IMR-90 (cell line): ENCODE data around the gene NHSL2.

Experiments
- CEBPB ChIP-seq: IDR thresholded peaks from 2 replicates; pipeline ENCODE4 v1.6.1; 2012; ENCODE audit warnings: low read depth, low read length, improper control_type of control experiment
- MAZ ChIP-seq: IDR thresholded peaks from 2 replicates; pipeline ENCODE4 v1.6.1; 2012; ENCODE audit warnings: low read depth, mild to moderate bottlenecking, low read length, improper control_type of control experiment, moderate library complexity, borderline replicate concordance
- MXI1 ChIP-seq: IDR thresholded peaks from 2 replicates; pipeline ENCODE4 v1.6.1; 2012; ENCODE audit warnings: low read depth, mild to moderate bottlenecking, low read length, moderate library complexity, borderline replicate concordance
- NFE2L2 ChIP-seq: fragments of 150-350 bp; IDR thresholded peaks from 2 replicates; pipeline ENCODE4 v1.6.1; 2016; ENCODE audit warnings: low read depth, mild to moderate bottlenecking, low read length
- POLR2A ChIP-seq: IDR thresholded peaks from 2 replicates; pipeline ENCODE4 v1.6.1; 2012; ENCODE audit warnings: mild to moderate bottlenecking, low read depth, low read length
- RAD21 ChIP-seq: IDR thresholded peaks from 2 replicates; pipeline ENCODE4 v1.6.1; 2012; ENCODE audit warnings: low read length, improper control_type of control experiment
- RCOR1 ChIP-seq: IDR thresholded peaks from 2 replicates; pipeline ENCODE4 v1.6.1; 2012; ENCODE audit warnings: mild to moderate bottlenecking, low read length, improper control_type of control experiment; ENCODE audit not compliant: insufficient replicate concordance
- RFX5 ChIP-seq: IDR thresholded peaks from 2 replicates; pipeline ENCODE4 v1.8.0; 2012; ENCODE audit warnings: low read depth, mild to moderate bottlenecking, low read length, moderate library complexity
- TF ChIP-seq, protein P1 (sequence below): fragments of 150-350 bp; IDR thresholded peaks from 2 replicates; pipeline ENCODE4 v1.6.1; 2016; ENCODE audit warnings: low read depth, mild to moderate bottlenecking, low read length, moderate library complexity, borderline replicate concordance
- TF ChIP-seq, protein P2 (sequence below): conservative IDR thresholded peaks from 2 replicates; pipeline ENCODE4 v1.5.1; 2012; ENCODE audit warnings: mild to moderate bottlenecking, low read depth, low read length, improper control_type of control experiment
- TF ChIP-seq, protein P3 (sequence below): fragments of 150-350 bp; IDR thresholded peaks from 2 replicates; pipeline ENCODE4 v1.6.1; 2017; ENCODE audit warnings: mild to moderate bottlenecking, antibody characterized with exemption, low read length, low read depth

DNA sequence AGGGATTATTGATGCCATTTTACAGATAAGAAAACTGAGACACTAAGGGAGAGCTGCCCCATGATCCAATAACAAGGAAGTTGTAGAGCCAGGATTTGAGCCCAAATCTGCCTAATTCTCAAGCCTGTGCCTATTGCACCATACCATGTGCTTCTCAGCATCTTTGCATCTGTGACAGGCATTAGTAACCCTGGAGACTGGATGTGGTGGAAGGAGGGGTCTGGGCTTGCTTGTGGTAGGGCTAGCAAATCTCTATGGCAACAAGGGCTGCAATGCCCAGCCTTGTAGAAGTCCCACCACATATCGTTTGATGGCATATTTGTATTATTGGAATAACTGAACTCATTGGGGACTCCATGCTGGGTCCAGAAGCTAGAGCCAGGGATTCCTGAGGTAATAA lies 163.0 kb downstream of the NHSL2 start:
- TF ChIP-seq, protein P1, sequence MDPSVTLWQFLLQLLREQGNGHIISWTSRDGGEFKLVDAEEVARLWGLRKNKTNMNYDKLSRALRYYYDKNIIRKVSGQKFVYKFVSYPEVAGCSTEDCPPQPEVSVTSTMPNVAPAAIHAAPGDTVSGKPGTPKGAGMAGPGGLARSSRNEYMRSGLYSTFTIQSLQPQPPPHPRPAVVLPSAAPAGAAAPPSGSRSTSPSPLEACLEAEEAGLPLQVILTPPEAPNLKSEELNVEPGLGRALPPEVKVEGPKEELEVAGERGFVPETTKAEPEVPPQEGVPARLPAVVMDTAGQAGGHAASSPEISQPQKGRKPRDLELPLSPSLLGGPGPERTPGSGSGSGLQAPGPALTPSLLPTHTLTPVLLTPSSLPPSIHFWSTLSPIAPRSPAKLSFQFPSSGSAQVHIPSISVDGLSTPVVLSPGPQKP: no peak
- TF ChIP-seq, protein P2, sequence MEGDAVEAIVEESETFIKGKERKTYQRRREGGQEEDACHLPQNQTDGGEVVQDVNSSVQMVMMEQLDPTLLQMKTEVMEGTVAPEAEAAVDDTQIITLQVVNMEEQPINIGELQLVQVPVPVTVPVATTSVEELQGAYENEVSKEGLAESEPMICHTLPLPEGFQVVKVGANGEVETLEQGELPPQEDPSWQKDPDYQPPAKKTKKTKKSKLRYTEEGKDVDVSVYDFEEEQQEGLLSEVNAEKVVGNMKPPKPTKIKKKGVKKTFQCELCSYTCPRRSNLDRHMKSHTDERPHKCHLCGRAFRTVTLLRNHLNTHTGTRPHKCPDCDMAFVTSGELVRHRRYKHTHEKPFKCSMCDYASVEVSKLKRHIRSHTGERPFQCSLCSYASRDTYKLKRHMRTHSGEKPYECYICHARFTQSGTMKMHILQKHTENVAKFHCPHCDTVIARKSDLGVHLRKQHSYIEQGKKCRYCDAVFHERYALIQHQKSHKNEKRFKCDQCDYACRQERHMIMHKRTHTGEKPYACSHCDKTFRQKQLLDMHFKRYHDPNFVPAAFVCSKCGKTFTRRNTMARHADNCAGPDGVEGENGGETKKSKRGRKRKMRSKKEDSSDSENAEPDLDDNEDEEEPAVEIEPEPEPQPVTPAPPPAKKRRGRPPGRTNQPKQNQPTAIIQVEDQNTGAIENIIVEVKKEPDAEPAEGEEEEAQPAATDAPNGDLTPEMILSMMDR: no peak
- TF ChIP-seq, protein P3, sequence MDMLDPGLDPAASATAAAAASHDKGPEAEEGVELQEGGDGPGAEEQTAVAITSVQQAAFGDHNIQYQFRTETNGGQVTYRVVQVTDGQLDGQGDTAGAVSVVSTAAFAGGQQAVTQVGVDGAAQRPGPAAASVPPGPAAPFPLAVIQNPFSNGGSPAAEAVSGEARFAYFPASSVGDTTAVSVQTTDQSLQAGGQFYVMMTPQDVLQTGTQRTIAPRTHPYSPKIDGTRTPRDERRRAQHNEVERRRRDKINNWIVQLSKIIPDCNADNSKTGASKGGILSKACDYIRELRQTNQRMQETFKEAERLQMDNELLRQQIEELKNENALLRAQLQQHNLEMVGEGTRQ: no peak
- no peak for TF ChIP-seq RAD21
- no peak for TF ChIP-seq POLR2A
- no peak for TF ChIP-seq RCOR1
- no peak for TF ChIP-seq CEBPB
- no peak for TF ChIP-seq MAZ
- TF ChIP-seq NFE2L2: no peak
- TF ChIP-seq MXI1: no peak
- TF ChIP-seq RFX5: no peak
